Activated CD4-positive, alpha-beta T cell treated with anti-CD3 and anti-CD28 coated beads, Interleukin-2, amount 10 ng/mL, durations not matched to agents 7 days and 5 days (primary cell): ENCODE data around the gene TGIF2. TPM values are rescaled to one million over a fixed set of nuclear protein-coding genes. Genes with fewer than 3 reads are reported as not detected.

ENCODE experiments used
- CTCF ChIA-PET: fragments of 350-600 bp; sonication (Branson Sonifier 250); formaldehyde crosslinking; loops from one replicate; lab custom pipeline; 2021; ENCODE audit warnings: antibody characterized with exemption; lab: Charles Lee
- POLR2A ChIA-PET: fragments of 350-600 bp; sonication (Branson Sonifier 250); formaldehyde crosslinking; loops from one replicate; lab custom pipeline; 2021; ENCODE audit warnings: antibody characterized with exemption; lab: Charles Lee
- DNase-seq: peaks from one replicate; pipeline ENCODE4 v3.0.0-alpha.2; 2020
- H3K27ac Mint-ChIP-seq: one replicate; pipeline ENCODE4 v1.8.0; 2021; ENCODE audit warnings: mild to moderate bottlenecking, moderate library complexity, mixed read lengths
- H3K27me3 Mint-ChIP-seq: one replicate; pipeline ENCODE4 v1.8.0; 2021; ENCODE audit warnings: mixed read lengths
- H3K36me3 Mint-ChIP-seq: one replicate; pipeline ENCODE4 v1.8.0; 2021; ENCODE audit warnings: low read depth, mixed read lengths
- H3K4me1 Mint-ChIP-seq: one replicate; pipeline ENCODE4 v1.8.0; 2021; ENCODE audit warnings: mixed read lengths
- H3K4me3 Mint-ChIP-seq: one replicate; pipeline ENCODE4 v1.8.0; 2021; ENCODE audit warnings: mild to moderate bottlenecking, moderate library complexity, mixed read lengths
- H3K9me3 Mint-ChIP-seq: one replicate; pipeline ENCODE4 v1.8.0; 2021; ENCODE audit warnings: mixed read lengths
- total RNA-seq, 2 experiments: library from RNA; stranded (reverse); gene quantifications; one replicate each; pipeline ENCODE4 v1.2.3, GENCODE V29; 2021

The TGIF2 gene
- total RNA-seq, 2 experiments from 2014 or later = 24.1 to 26.0 TPM

GRCh38 chr20:36613974-36614373, 40.6 kb downstream of the TGIF2 start:
- POLR2A ChIA-PET = no interaction called here
- H3K36me3 Mint-ChIP-seq = peaks cover 56% of the 10 kb centered on the region
- peaks cover 18% of the 10 kb centered on the region for H3K4me1 Mint-ChIP-seq
- H3K4me3 Mint-ChIP-seq = no peak overlapping the region
- DNase-seq = no peak
- no peaks in the 10 kb centered on the region for H3K27me3 Mint-ChIP-seq
- H3K9me3 Mint-ChIP-seq = no peaks in the 10 kb centered on the region
- CTCF ChIA-PET = interaction anchor here (1.0 to 1.7 kb wide), 4 partner anchors 8 to 195 kb away, joined by 3 to 7 read pairs (median 4); partner anchors contain the start of gene RAB5IF
- peak overlapping the region; percentile 13 for H3K27ac Mint-ChIP-seq

DNA sequence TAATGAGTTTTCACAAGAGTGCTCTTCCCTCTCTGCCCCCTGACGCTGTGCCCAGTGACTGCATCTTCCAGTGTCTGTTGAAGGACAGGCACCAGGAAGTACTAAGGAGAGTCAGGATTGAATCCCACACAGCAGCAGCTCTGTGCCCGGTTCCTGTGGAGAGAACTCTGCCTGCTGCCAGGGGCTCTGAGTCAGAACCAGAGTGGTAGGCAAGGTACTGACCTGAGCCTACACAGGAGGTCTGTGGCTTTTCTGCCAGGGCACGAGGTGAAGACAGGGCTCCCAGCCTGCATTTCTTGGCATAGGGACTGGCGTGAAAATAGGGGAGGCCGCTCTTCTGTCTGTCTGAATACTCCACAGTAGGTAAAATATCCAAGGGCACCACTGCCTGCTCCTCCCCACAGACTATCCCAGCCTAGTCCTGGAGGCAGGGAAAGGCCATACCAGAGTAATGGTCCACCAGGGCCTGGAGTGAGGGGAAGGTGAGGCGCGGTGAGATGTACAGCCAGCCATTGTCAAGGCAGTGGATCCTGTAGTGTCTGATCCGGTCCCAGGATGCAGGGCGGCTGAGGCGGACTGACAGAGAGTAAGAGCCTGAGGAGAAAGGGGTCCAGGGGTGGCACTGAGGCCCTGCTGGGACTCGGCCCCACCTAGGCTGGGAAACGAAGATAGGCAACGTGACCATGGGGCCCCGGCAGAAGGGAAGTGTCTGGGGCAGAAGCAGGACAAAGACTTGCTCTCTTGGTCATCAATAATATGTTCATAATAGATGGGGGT, 41.6 kb downstream of the TGIF2 start:
- H3K36me3 Mint-ChIP-seq = peaks cover 48% of the 10 kb centered on the region
- ChIA-PET POLR2A (no interaction called here), CTCF (interaction anchor here (0.5 to 1.7 kb wide), 4 partner anchors 9 to 350 kb away, joined by 3 to 7 read pairs (median 4); partner anchors contain the start of gene RAB5IF)
- H3K4me1 Mint-ChIP-seq = peaks cover 18% of the 10 kb centered on the region
- H3K9me3 Mint-ChIP-seq = no peaks in the 10 kb centered on the region
- peak overlapping the region; percentile 14 for H3K27ac Mint-ChIP-seq
- DNase-seq = no peak
- H3K4me3 Mint-ChIP-seq = no peak overlapping the region
- H3K27me3 Mint-ChIP-seq = no peaks in the 10 kb centered on the region

DNA sequence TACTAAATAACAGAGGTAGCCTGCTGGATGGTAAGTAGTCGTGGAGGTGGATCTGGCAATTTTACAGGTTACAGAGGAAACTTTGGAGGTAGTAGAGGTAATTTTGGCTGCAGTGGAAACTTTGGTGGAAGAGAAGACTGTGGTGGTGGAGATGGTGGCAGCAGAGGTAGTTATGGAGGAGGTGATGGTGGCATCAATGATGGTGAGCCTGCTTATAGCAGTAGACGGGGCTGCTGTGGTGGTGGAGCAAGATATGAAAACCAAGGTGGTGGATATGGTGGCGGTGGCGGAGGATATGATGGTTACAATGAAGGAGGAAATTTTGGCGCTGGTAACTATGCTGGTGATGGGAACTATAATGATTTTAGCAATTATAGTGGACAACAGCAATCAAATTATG, 47.5 kb downstream of the TGIF2 start:
- Mint-ChIP-seq H3K36me3 (peaks cover 33% of the 10 kb centered on the region), H3K27ac (peak overlapping the region; percentile 59), H3K4me1 (peaks cover 25% of the 10 kb centered on the region), H3K9me3 (no peaks in the 10 kb centered on the region), H3K27me3 (no peaks in the 10 kb centered on the region), H3K4me3 (no peak overlapping the region)
- ChIA-PET POLR2A (no interaction called here), CTCF (no interaction called here)
- DNase-seq = no peak

DNA sequence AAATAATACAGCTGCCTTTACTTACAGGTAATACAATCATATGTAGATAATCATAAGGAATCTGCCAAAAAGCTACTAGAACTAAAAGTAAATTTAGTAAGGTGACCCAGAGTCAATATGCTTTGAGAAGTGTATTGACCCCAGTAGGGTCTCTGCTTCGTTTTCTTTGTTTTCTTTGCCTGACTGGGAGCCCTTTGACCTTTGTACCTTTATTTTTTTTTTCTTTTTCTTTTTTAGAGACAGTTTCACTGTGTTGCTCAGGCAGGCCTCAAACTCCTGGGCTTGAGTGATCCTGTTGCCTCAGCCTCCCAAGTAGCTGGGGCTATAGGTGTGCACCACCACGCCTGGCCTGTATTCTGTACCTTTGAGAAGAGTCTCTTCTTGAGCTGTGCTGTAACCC, 50.0 kb downstream of the TGIF2 start:
- no peaks in the 10 kb centered on the region for H3K27me3 Mint-ChIP-seq
- no peak for DNase-seq
- H3K9me3 Mint-ChIP-seq = no peaks in the 10 kb centered on the region
- ChIA-PET POLR2A (interaction anchor here (0.5 kb wide), 1 partner anchor 420 kb away, joined by 6 read pairs; no protein-coding TSS in a partner anchor), CTCF (interaction anchor here (0.5 to 2.7 kb wide), 8 partner anchors 11 to 243 kb away, joined by 3 to 7 read pairs (median 4); partner anchors contain the start of gene RAB5IF)
- no peak overlapping the region for H3K4me3 Mint-ChIP-seq
- H3K36me3 Mint-ChIP-seq = peaks cover 54% of the 10 kb centered on the region
- H3K4me1 Mint-ChIP-seq = peaks cover 36% of the 10 kb centered on the region
- H3K27ac Mint-ChIP-seq = peak overlapping the region; percentile 76

- POLR2A ChIA-PET = no interaction called here
- Mint-ChIP-seq H3K27me3 (no peaks in the 10 kb centered on the region), H3K9me3 (no peaks in the 10 kb centered on the region), H3K4me1 (peaks cover 39% of the 10 kb centered on the region), H3K27ac (peak overlapping the region; percentile 76), H3K36me3 (peaks cover 57% of the 10 kb centered on the region), H3K4me3 (no peak overlapping the region)
- no peak for DNase-seq
- CTCF ChIA-PET = interaction anchor here (0.5 to 2.7 kb wide), 6 partner anchors 10 to 130 kb away, joined by 3 to 7 read pairs (median 4); partner anchors contain the start of gene RAB5IF
These were observed 50.9 kb downstream of the TGIF2 start for GRCh38 chr20:36624068-36624943.

DNA sequence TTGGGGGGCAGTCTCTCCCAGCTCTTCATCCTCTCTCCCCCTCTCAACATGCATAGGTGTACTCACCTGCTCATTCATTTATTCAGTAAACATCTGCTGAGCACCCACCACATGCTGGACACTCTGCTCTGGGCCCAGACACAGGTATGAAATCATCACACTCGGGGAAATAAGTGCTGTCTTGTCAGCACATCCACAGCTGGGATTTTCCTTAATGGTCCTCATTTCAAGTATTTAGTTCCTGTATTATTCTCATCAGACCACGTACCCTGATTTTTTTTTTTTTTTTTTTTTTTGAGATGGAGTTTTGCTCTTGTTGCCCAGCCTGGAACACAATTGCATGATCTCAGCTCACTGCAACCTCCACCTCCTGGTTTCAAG, 51.5 kb downstream of the TGIF2 start:
- ChIA-PET CTCF (interaction anchor here (1.7 to 2.7 kb wide), 2 partner anchors 15 to 19 kb away, joined by 3 to 7 read pairs; partner anchors contain the start of gene RAB5IF), POLR2A (no interaction called here)
- H3K27me3 Mint-ChIP-seq = no peaks in the 10 kb centered on the region
- no peaks in the 10 kb centered on the region for H3K9me3 Mint-ChIP-seq
- H3K4me1 Mint-ChIP-seq = peaks cover 46% of the 10 kb centered on the region
- H3K36me3 Mint-ChIP-seq = peaks cover 62% of the 10 kb centered on the region
- H3K4me3 Mint-ChIP-seq = no peak overlapping the region
- no peak for DNase-seq
- H3K27ac Mint-ChIP-seq = peak overlapping the region; percentile 26

DNA sequence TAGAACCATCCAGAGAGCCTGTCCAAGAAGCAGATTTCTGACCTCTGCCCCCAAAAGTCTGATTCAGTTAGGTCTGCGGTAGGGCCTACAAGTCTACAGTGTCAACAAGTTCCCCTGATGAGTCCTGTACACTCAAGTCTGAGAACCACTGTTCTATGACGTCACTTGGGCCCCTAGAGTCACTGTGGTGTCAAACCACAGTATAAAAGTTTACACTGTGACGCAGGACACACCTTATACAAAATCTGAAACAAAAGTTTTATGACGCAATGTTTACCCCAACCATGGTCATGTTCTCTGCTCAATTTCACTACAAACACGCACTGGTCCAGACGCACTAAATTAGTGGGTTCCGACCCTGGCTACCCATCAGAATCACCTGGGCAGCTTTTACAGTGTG, 54.7 kb downstream of the TGIF2 start:
- no peaks in the 10 kb centered on the region for H3K9me3 Mint-ChIP-seq

DNA sequence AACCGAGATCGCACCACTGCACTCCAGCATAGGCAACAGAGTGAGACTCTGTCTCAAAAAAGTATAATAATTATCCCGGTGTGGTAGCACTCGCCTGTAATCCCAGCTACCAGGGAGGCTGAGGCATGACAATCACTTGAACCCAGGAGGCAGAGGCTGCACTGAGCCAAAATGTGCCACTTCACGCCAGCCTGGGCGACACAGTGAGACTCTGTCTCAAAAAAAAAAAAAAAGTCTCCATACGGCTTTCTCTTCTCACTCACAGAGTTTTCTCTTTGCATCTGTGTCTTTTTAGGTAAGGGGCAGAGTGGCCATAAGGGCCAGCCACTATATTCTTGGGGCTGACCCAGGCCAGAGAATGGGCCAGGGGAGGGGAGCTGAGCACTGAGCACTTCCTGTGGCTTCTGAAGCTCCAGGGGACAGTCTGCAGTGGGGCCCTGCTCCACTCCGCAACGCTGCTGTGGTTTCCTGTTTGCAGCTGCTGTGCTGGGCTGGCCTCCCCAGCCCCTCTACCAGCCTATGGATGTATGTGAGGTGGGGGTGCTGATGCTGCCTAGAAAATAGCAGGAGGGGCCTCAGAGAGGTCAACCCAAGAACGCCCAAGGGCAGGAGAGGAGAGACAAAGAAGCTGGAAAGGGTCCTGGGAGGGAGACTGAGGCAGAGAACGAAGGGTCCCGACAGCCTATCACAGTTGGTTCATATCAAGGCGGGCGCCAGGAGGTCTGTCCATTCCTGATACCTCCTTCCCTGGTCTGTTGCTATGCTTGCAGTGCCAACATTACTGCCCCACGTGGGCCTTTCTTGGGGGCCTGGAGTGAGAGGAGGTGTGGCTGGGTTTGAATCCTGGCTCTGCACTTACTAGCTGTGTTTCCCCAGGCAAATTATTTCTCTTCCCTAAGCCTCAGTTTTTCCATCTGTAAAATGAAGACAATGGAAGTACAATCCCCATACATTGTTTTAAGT, 56.6 kb downstream of the TGIF2 start:
- Mint-ChIP-seq H3K27me3 (no peaks in the 10 kb centered on the region), H3K27ac (peak overlapping the region; percentile 95), H3K36me3 (peaks cover 70% of the 10 kb centered on the region), H3K4me1 (peaks cover 49% of the 10 kb centered on the region), H3K9me3 (no peaks in the 10 kb centered on the region), H3K4me3 (peak overlapping the region; percentile 65)
- POLR2A ChIA-PET = interaction anchor here (0.5 kb wide), 2 partner anchors 10 to 114 kb away, joined by 3 read pairs; no protein-coding TSS in a partner anchor
- DNase-seq = peak; percentile 68
- CTCF ChIA-PET = interaction anchor here (0.6 to 1.9 kb wide), 6 partner anchors 17 to 379 kb away, joined by 3 to 9 read pairs (median 3); partner anchors contain the start of gene RAB5IF

More for the DNA sequence above, 54.7 kb downstream of the TGIF2 start:
- H3K4me1 Mint-ChIP-seq = peaks cover 60% of the 10 kb centered on the region
- ChIA-PET POLR2A (no interaction called here), CTCF (interaction anchor here (0.6 kb wide), 1 partner anchor 1317 kb away, joined by 4 read pairs; no protein-coding TSS in a partner anchor)
- H3K27ac Mint-ChIP-seq = peak overlapping the region; percentile 55
- peaks cover 80% of the 10 kb centered on the region for H3K36me3 Mint-ChIP-seq
- no peaks in the 10 kb centered on the region for H3K27me3 Mint-ChIP-seq
- H3K4me3 Mint-ChIP-seq = no peak overlapping the region
- DNase-seq = no peak

DNA sequence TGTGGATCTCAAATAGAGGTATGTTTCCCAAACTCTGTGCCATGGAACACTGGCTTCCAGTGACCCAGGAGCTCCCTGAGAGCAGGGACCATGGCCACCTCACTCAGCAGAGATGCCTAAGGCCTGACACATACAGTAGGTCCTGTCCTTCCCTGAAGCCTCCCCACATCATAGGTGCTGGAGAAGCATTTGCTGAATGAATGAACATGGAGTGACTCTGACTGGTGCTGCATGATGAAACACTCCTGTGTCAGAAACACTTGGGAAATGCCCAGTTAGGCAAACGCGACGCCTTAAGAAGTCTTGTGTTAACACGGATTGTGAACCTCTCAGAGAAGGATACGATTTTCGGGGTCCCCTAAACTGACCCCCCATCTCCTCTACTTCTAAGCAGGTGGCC, 58.2 kb downstream of the TGIF2 start:
- Mint-ChIP-seq H3K36me3 (peaks cover 71% of the 10 kb centered on the region), H3K4me1 (peaks cover 51% of the 10 kb centered on the region)
- POLR2A ChIA-PET = interaction anchor here (0.6 kb wide), 2 partner anchors 115 to 201 kb away, joined by 3 to 4 read pairs; no protein-coding TSS in a partner anchor

GRCh38 chr20:36632147-36632486, 58.7 kb downstream of the TGIF2 start:
- ChIA-PET CTCF (interaction anchor here (1.4 to 2.3 kb wide), 2 partner anchors 20 to 24 kb away, joined by 4 to 5 read pairs; no protein-coding TSS in a partner anchor), POLR2A (interaction anchor here (0.6 kb wide), 1 partner anchor 114 kb away, joined by 3 read pairs; no protein-coding TSS in a partner anchor)
- Mint-ChIP-seq H3K4me3 (no peak overlapping the region), H3K36me3 (peaks cover 70% of the 10 kb centered on the region), H3K27me3 (no peaks in the 10 kb centered on the region), H3K27ac (peak overlapping the region; percentile 54), H3K9me3 (no peaks in the 10 kb centered on the region), H3K4me1 (peaks cover 49% of the 10 kb centered on the region)
- no peak for DNase-seq

More for the DNA sequence above, 58.2 kb downstream of the TGIF2 start:
- no peak for DNase-seq
- peak overlapping the region; percentile 95 for H3K27ac Mint-ChIP-seq
- no peak overlapping the region for H3K4me3 Mint-ChIP-seq
- H3K27me3 Mint-ChIP-seq = no peaks in the 10 kb centered on the region
- CTCF ChIA-PET = interaction anchor here (1.4 kb wide), 1 partner anchor 24 kb away, joined by 4 read pairs; no protein-coding TSS in a partner anchor
- no peaks in the 10 kb centered on the region for H3K9me3 Mint-ChIP-seq

GRCh38 chr20:36632487-36633284, 59.3 kb downstream of the TGIF2 start:
- Mint-ChIP-seq H3K27ac (peak overlapping the region; percentile 54), H3K36me3 (peaks cover 67% of the 10 kb centered on the region), H3K9me3 (no peaks in the 10 kb centered on the region), H3K4me3 (no peak overlapping the region), H3K4me1 (peaks cover 46% of the 10 kb centered on the region), H3K27me3 (no peaks in the 10 kb centered on the region)
- ChIA-PET POLR2A (no interaction called here), CTCF (interaction anchor here (0.6 to 2.3 kb wide), 5 partner anchors 12 to 49 kb away, joined by 3 to 5 read pairs (median 4); no protein-coding TSS in a partner anchor)
- DNase-seq = no peak
